T-helper 1 cell treated with Interleukin-12 subunit alpha and Interleukin-12 subunit beta and Interleukin-4 antibody, amounts not matched to agents 30 ng/mL and 1 ng/mL, for 36 hours (primary cell): Measurements from ENCODE around the gene TDRD7. TPM values are rescaled to one million over a fixed set of nuclear protein-coding genes. Genes with fewer than 3 reads are reported as not detected.

Experiments used
- intact Hi-C: fragments of 100-400 bp; cut with micrococcal nuclease; formaldehyde crosslinking; loops from one replicate; pipeline ENCODE4 v1.15.1; 2024
- total RNA-seq: library from RNA; stranded (reverse); gene quantifications from 2 replicates; pipeline ENCODE4 v1.2.3, GENCODE V29; 2022

TDRD7 gene
- total RNA-seq, 1 donor from 2014 or later: 16.6 TPM

GRCh38 chr9:97521576-97522333 lies 109.9 kb downstream of the TDRD7 start:
- intact Hi-C loops: no loop called here

GRCh38 chr9:97524424-97524823 lies 112.5 kb downstream of the TDRD7 start:
- intact Hi-C loops: no loop called here

GRCh38 chr9:97525451-97525850 lies 113.6 kb downstream of the TDRD7 start:
- intact Hi-C loops: no loop called here

DNA sequence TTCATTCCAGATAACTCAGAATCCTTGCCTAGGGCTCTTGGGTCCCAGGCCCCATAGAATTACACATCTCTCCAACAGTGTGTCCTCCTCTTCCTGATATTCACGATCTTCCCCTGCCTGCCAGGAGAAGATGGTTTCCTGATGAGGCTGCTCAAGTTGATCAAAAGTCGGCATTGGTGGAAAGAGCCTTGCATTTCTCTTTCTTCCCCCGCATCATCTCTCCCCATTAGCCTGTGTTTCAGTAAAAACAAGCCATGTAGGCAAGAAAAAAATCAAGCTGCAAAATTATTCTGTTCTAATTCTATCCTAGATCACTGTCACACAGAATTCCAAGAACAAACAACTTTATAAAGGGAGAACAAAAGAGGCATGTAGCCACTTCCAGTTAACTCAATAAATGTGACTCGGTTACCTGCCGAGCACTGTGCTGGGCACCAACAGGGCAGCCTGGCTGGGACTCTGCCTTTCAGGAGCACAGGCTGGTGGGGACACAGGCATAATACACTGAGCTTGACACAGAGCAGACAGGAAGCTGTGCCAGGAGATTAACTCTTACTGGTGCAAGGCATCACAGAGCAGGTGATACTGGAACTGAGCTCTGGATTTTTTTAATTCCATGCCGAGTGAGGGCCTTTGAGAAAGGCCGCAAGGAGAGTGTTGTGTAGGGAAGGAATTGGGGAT lies 115.1 kb downstream of the TDRD7 start:
- intact Hi-C loops: no loop called here

GRCh38 chr9:97527626-97528528 lies 116.0 kb downstream of the TDRD7 start:
- intact Hi-C loops: no loop called here

- intact Hi-C loops: loop anchor here (1.0 kb wide), 1 partner anchor 17 kb away; no protein-coding TSS in a partner anchor
Observed at GRCh38 chr9:97528529-97529230, 116.8 kb downstream of the TDRD7 start.

DNA sequence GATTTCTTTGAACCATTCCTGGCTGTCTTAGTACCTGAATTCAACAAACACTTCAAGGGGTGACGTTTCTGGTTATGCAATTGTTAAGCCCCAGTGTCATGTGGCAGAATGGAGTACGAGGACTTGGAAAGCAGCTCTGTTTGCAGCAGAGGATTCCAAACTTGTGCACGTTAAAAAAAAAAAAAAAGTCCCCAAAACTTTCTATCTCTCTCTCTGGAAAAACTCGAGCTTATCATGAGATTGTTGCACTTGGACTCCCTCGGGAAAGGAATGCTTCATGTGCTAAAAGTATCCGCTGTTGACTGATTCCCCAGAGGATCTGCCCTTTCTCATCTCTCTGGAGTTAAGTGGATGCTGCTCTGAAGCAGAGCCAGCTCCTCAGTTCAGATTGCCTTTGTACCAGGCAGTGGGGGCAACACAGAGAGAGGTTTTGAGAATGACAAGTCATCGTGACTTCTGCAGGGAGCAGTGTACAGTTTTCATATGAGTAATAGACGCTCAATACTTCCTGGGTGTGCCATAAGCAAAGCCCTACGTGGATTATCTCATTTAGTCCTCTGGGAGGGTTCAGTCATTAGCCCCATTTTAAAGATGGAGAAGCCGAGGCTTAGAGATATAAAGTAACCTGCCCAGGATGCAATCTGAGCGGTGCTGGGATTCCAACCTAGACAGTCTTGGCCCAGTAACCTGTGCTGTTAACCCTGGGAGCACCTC lies 117.6 kb downstream of the TDRD7 start:
- intact Hi-C loops: loop anchor here (1.0 kb wide), 1 partner anchor 18 kb away; no protein-coding TSS in a partner anchor

GRCh38 chr9:97531888-97532376 lies 120.0 kb downstream of the TDRD7 start:
- intact Hi-C loops: no loop called here

DNA sequence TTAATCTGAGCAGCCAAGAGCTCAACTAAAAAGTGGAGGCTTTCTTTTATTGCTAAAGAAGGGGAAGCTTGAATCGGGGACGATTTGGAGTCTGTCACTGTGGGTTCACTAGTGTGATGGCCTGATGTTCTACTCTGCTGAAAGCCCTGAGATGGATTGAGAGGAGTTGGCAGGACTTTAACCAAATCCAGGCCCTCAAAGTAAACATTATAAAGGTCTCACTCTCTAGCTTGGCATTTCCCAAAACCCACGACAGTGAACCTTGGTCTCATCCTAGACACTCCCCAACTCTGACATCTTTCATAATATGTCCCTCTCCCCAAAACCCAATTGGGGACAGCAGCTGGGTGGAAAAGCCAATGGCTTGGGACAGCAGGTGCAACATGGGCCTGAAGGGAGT lies 122.3 kb downstream of the TDRD7 start:
- intact Hi-C loops: no loop called here

DNA sequence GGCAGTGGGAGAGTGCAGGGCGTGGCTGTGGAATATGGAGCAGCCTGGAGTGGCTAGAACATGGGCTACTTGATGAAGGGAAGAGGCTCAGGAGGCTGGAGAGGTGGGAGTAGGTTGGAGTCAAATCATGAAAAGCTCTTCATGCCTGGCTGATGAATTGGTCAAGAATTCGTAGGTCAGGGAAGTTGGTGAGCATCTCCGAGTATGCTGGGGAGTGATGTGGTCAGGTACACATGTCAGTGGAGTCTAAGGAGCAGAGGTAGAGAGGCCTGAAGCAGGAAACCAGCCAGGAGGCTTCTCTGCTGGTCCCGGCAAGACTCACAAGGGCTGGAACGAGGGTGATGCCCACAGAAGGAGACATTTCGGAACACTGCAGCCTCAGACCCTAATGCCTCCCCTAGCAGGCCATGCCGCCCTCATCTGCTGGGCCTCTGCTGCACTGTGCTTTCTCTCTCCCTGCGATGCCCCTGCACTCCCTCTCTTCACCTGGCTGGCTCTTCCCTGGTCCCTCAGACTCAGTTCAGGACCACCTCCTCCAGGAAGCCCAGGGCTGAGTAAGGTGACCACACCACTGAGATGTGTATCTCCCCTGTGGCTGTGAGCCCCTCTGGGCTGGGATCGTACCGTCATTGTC lies 123.2 kb downstream of the TDRD7 start:
- intact Hi-C loops: no loop called here

DNA sequence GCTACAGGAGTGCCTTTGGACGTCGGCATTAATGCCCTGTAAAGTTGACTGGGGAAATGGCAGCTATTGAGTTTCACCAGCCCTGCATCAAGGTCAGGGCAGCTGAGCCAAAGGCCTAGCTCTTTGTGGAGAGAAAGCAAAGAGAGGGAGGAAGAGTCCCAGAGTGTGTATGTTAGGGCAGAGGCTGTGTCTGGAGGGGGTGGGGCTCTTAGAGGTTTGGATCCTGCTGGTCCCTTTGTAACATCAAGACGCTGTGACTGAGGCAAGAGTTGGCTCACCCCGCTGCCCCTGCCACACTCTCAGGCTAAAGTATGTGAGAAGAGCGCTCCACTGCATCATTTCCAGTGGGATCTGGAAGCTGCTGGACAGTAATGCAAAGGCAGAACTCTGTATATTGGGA lies 123.9 kb downstream of the TDRD7 start:
- intact Hi-C loops: no loop called here

- intact Hi-C loops: no loop called here
Observed at GRCh38 chr9:97536480-97536879, 124.6 kb downstream of the TDRD7 start.

DNA sequence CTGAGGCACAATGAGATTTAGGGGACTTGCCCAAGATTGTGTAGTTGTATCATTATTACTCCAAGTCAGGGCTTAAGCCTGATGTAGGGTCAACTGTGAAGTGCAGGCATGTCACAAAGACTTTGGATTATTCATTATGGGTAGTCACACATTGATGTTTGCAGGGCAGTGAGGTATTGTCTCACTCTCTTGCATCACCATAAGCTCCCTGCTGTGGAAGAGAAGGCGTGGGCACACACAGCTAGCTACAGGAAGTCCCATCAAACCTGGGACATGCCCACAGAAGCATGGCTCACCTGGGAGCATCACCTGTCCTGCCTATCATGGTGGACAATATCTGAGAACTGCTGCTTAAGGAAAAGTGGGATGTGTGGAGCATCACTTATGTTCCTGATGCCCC lies 131.7 kb downstream of the TDRD7 start:
- intact Hi-C loops: no loop called here

- intact Hi-C loops: no loop called here
Observed at GRCh38 chr9:97545486-97545885, 133.6 kb downstream of the TDRD7 start.

Other genes with a start within 250 kb of the TDRD7 start
- gene CCDC180, start 104.4 kb upstream of the TDRD7 start, total RNA-seq: 2.9 and 5.9 TPM in 2 replicates
- gene TMOD1, start 89.6 kb downstream of the TDRD7 start, total RNA-seq: 1.6 and 2.1 TPM in 2 replicates
- 14.4 and 15.6 TPM in 2 replicates for gene TSTD2, start 221.3 kb downstream of the TDRD7 start, total RNA-seq
- 40.5 and 42.6 TPM in 2 replicates for gene NCBP1, start 221.7 kb downstream of the TDRD7 start, total RNA-seq